Ascending aorta (tissue), 2 donors: ENCODE data around the gene CDK1. TPM values are rescaled to one million over a fixed set of nuclear protein-coding genes. Genes with fewer than 3 reads are reported as not detected.

ENCODE experiments used
- DNase-seq, 2 donors: peaks; one replicate each; pipeline ENCODE4 v3.0.0-alpha.2; 2019; ENCODE audit warnings: low spot score in 2 of 2
- H3K27ac ChIP-seq, 2 donors: fragments of 200-600 bp; sonication (generic); one replicate each; pipeline ENCODE4 v1.5.1; 2016 to 2017; ENCODE audit warnings: mild to moderate bottlenecking in 1 of 2
- H3K27me3 ChIP-seq: fragments of 200-600 bp; sonication (generic); one replicate; pipeline ENCODE4 v1.5.1; 2017
- H3K36me3 ChIP-seq, 2 donors: fragments of 200-600 bp; sonication (generic); one replicate each; pipeline ENCODE4 v1.5.1; 2016
- H3K4me1 ChIP-seq, 2 donors: fragments of 200-600 bp; sonication (generic); one replicate each; pipeline ENCODE4 v1.5.1; 2016 to 2017; ENCODE audit warnings: mild to moderate bottlenecking in 1 of 2
- H3K4me3 ChIP-seq, 2 donors: fragments of 200-600 bp; sonication (generic); one replicate each; pipeline ENCODE4 v1.5.1; 2016 to 2017; ENCODE audit warnings: mild to moderate bottlenecking in 1 of 2
- H3K9me3 ChIP-seq, 2 donors: fragments of 200-600 bp; sonication (generic); one replicate each; pipeline ENCODE4 v1.5.1; 2016
- intact Hi-C: fragments of 100-400 bp; cut with DNase I; formaldehyde crosslinking; loops from one replicate; pipeline ENCODE4 v1.15.1; 2023
- total RNA-seq: library from RNA; depleted of rRNA; stranded (reverse); fragments of >200 nt; gene quantifications from one replicate; pipeline ENCODE4 v1.1.0, GENCODE V29; 2016
- TF ChIP-seq, protein P1 (sequence below), 3 experiments: fragments of 200-600 bp in 2 of 3; fragments of 450-650 bp in 1 of 3; sonication (generic) in 2 of 3; IDR thresholded peaks; one replicate each; pipeline ENCODE4 v1.5.1; 2016 to 2019; ENCODE audit warnings: antibody characterized with exemption in 3 of 3, mild to moderate bottlenecking in 1 of 3, moderate library complexity in 1 of 3

CDK1 gene
- total RNA-seq, 1 donor from 2014 or later: not detected

DNA sequence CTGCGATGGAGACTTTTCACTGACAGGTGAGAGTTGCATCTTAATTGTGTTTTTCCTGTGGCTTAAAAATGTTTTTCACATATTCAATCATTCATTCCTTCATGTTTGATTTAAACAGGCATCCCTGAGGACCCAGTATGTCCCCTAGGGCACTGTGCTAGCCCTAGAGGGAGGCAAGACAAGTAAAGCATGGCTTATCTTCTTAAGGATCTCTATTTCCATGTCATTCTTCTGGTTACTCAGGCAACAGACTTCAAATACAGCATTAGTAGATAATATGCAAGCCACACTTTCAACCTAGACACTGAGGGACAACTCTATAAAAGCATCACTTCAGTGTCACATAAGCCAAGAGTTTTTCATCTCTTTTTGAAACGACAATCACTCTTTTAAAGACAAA, 29.2 kb downstream of the CDK1 start:
- peaks cover 0 to 6% of the 10 kb centered on the region in 2 donors for H3K4me1 ChIP-seq
- H3K27ac ChIP-seq: no peak overlapping the region
- intact Hi-C loops: no loop called here
- H3K27me3 ChIP-seq: no peaks in the 10 kb centered on the region
- H3K36me3 ChIP-seq: no peaks in the 10 kb centered on the region
- DNase-seq: no peak
- TF ChIP-seq, protein P1, sequence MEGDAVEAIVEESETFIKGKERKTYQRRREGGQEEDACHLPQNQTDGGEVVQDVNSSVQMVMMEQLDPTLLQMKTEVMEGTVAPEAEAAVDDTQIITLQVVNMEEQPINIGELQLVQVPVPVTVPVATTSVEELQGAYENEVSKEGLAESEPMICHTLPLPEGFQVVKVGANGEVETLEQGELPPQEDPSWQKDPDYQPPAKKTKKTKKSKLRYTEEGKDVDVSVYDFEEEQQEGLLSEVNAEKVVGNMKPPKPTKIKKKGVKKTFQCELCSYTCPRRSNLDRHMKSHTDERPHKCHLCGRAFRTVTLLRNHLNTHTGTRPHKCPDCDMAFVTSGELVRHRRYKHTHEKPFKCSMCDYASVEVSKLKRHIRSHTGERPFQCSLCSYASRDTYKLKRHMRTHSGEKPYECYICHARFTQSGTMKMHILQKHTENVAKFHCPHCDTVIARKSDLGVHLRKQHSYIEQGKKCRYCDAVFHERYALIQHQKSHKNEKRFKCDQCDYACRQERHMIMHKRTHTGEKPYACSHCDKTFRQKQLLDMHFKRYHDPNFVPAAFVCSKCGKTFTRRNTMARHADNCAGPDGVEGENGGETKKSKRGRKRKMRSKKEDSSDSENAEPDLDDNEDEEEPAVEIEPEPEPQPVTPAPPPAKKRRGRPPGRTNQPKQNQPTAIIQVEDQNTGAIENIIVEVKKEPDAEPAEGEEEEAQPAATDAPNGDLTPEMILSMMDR (IDR thresholded peaks at IDR 0.05): no peak
- no peaks in the 10 kb centered on the region for H3K9me3 ChIP-seq
- H3K4me3 ChIP-seq: no peak overlapping the region

DNA sequence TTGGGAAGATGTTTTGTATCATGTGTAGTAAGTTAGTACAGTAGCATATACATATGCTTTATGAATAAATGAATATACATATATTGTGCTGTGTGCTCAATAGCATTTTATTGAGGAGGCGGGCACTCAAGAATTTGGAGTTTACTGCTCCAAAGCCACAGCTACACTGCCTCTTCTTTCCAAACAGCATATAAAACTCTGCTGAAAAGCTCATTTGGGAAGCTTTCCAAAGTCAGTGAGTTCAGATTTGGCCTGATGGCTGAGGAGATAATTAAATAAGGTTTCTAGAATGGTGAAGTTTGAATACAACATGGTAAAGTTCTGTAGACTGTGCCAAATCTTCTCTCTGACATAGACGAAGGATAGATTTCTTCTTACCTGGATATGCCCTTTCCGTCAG, 29.8 kb downstream of the CDK1 start:
- intact Hi-C loops: no loop called here
- H3K4me3 ChIP-seq: no peak overlapping the region
- no peak for DNase-seq
- no peak overlapping the region for H3K27ac ChIP-seq
- no peaks in the 10 kb centered on the region for H3K27me3 ChIP-seq
- H3K36me3 ChIP-seq: no peaks in the 10 kb centered on the region
- TF ChIP-seq, protein P1 (IDR thresholded peaks at IDR 0.05): no peak
- peaks cover 0 to 6% of the 10 kb centered on the region in 2 donors for H3K4me1 ChIP-seq
- no peaks in the 10 kb centered on the region for H3K9me3 ChIP-seq

DNA sequence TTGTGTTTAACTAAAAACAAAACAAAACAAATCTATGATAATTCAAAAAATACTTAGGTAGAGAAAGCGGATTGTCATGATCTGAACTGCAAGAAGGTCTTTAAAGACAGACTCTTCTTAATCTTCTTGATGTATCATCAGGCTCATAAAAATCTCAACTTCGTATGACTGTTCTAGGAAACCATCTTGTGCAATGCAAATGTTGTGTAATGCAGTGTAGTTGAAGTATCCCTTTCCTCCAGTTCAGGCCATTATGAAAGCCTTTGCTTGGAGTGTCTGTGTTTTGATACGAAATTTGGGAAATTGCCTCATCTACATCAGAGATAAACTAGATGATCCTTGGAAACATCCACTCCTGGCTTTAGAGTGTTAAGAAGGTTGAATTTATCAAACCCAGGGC, 30.9 kb downstream of the CDK1 start:
- H3K4me3 ChIP-seq: no peak overlapping the region
- intact Hi-C loops: no loop called here
- TF ChIP-seq, protein P1 (IDR thresholded peaks at IDR 0.05): no peak
- H3K9me3 ChIP-seq: no peaks in the 10 kb centered on the region
- no peak overlapping the region for H3K27ac ChIP-seq
- peaks cover 0 to 6% of the 10 kb centered on the region in 2 donors for H3K4me1 ChIP-seq
- H3K36me3 ChIP-seq: no peaks in the 10 kb centered on the region
- H3K27me3 ChIP-seq: no peaks in the 10 kb centered on the region
- DNase-seq: no peak

DNA sequence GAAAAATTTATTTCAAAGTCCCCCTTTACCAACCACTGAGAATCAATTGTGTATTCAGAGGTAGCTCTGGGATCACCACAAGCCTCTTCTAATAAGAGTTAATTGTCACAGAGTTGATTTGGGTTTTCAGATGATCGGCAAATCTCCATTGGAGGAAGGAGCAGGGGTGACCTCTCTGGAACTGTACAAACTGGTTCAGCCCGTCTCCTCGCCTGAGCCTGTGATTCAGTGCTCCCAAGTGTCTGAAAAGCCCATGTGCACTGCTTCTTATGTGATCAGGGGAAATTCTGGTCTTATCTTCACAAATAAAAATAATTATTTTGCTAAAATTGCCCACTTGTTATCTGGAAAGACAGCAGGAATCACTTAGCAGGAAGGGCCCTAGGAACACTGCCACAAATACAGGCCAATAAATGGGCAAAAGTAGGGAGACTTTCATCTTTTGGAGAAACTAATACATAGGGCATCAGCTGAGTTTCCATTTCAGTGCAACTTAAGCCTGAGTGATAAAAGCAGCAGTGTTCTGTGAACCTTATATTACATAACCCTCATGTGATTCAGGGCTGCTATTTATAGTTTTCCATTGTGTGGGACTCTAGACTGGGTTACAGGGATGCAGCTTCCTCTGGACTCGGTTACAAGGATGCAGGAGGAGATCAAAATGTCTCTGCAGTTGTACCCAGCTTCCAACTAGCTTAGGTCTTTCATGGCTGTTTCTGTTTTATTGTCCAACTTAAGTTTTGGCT, 32.3 kb downstream of the CDK1 start:
- TF ChIP-seq, protein P1 (IDR thresholded peaks at IDR 0.05): no peak
- H3K27ac ChIP-seq: no peak overlapping the region
- no peaks in the 10 kb centered on the region for H3K9me3 ChIP-seq
- H3K36me3 ChIP-seq: no peaks in the 10 kb centered on the region
- DNase-seq: no peak
- no peak overlapping the region for H3K4me3 ChIP-seq
- intact Hi-C loops: loop anchor here (10.0 kb wide), 2 partner anchors 374 to 1084 kb away; no protein-coding TSS in a partner anchor
- peaks cover 0 to 6% of the 10 kb centered on the region in 2 donors for H3K4me1 ChIP-seq
- H3K27me3 ChIP-seq: no peaks in the 10 kb centered on the region

DNA sequence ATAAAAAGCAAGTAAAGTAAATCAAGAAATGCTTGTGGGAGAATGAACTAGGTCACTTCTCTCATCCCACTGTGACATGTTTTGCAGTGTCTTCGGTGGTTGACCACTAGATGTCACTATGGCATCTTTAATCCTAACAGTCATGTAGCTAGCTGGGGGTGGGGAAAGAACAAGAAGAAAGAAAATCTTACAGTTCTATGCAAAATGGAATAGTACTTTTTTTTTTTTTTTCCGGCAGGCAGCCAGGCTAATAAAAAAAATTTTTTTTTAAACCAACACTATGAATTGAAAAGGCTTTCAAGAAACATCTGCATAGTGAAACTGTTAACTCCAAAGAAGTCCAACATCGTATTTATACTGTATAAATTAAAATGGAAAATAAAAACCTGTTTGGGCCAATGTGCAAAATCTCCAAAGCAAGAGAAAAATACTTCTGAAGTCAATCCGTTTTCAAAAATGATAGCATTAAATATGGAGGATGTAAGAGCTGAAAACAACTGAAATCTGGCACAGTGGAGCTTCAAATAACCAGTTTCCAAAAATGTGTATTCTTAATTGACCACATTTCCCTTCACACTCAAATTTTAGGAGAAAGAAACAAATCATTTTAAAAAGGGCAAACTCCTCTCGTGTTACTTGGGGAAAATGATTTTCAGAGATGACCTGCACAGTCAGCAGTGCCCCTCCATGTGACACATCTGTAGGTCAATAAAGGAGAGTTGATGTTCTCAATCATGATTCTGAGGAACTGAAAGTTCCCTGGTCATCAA, 38.5 kb downstream of the CDK1 start:
- TF ChIP-seq, protein P1 (IDR thresholded peaks at IDR 0.05): peak; percentile 78 to 82 (median 80)
- Histone ChIP-seq H3K4me3 (peak overlapping the region in 1 of 2 donors; percentile 13), H3K36me3 (no peaks in the 10 kb centered on the region), H3K27me3 (no peaks in the 10 kb centered on the region), H3K4me1 (peaks cover 0 to 4% of the 10 kb centered on the region in 2 donors), H3K27ac (peak overlapping the region in 1 of 2 donors; percentile 33), H3K9me3 (no peaks in the 10 kb centered on the region)
- intact Hi-C loops: loop anchor here (1.0 to 10.0 kb wide), 5 partner anchors 147 to 1078 kb away; no protein-coding TSS in a partner anchor
- DNase-seq: no peak
